ENCODE data around the gene LAYN.
A peak's percentile ranks its signal among the peaks of the same experiment; 100 is the strongest.

LAYN gene

DNA sequence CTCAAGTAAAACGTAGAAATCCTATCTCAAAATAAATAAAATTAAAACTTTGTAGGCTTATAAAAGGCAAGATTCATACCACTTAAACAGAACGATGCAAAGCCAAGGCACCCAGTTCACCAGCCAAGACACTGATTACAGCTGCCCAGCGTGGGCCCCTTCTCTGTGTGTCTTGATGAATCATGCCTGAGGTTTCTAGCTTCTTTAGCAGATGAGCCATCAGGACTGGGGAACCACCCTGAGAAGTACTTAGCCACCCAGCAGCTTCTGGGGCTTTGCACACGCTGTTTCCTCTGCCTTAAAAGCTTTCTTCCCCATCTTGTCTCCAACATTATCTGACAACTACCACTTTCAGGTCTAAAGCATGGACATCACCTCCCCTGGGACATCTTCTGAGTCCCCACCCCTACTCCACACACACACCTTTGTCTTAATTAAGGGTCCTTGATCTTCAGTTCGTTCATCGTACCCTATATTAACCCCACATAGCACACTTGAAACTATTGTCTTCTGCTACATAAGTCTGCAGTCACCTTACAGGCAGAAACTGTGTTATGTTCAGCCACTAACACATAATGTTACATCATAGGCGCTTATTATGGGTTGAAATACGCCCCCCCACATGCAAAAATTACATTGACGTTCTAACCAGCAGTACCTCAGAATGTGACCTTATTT is 8.7 kb upstream of the LAYN start:
- DNase-seq (ENCODE audit: low spot score): peak; percentile 21

DNA sequence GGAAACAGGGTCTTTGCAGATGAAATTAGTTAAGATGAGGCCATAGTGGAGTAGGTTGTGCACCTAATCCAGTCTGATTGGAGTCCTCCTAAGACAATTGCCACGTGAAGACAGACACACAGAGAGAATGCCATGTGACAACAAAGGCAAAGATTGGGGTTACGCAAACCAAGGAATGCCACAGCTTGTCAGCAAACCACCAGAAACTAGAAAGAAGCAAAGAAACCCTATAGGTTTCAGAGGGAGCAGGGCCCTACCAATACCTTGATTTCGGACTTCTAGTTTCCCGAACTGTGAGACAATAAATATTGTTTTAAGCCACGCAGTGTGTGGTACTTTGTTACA is 8.2 kb upstream of the LAYN start:
- no peak for DNase-seq (ENCODE audit: low spot score)

DNA sequence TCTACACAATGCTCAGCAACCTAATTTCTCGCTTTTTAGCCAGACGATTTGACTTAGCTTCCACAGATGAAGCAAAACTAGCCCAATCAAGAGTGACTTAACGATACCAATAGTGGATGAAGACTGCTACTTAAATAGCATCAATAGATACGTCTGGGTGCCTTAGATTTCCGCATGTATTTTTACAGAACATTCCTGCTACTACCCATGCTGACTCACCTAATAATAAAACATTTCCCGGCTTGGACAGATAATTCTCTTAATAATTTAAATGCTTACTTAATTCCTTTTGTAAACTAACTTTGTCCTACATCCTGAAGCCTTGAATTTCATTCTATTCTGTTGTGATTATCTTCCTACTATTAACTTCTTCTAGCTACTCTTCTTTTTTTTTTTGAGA is 5.2 kb upstream of the LAYN start:
- no peak for DNase-seq (ENCODE audit: low spot score)

DNA sequence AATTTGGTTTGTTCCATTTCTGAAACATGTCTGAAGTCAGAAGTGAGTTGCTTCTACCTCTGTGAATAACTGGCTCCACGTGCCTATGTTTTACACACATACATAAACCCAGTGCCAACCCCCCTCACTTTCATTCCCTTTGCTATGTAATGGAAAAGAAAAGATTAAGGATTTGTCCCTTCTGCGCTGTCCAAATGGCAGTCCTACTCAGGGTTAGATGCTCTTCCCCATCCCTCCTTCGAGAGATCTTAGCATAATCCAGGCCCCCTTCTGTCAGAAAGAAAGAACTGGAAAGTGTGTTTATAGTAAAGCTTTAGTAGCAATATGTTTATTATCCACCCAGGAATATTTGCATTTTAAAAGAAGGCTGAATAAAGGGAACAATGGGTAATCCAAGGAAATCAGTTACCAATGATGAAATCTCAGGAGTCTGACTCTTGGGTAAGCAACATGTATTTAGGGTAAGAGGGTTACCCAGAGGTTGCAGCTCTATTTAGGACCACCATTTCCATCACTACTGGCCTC is 3.1 kb upstream of the LAYN start:
- no peak for DNase-seq (ENCODE audit: low spot score)

DNA sequence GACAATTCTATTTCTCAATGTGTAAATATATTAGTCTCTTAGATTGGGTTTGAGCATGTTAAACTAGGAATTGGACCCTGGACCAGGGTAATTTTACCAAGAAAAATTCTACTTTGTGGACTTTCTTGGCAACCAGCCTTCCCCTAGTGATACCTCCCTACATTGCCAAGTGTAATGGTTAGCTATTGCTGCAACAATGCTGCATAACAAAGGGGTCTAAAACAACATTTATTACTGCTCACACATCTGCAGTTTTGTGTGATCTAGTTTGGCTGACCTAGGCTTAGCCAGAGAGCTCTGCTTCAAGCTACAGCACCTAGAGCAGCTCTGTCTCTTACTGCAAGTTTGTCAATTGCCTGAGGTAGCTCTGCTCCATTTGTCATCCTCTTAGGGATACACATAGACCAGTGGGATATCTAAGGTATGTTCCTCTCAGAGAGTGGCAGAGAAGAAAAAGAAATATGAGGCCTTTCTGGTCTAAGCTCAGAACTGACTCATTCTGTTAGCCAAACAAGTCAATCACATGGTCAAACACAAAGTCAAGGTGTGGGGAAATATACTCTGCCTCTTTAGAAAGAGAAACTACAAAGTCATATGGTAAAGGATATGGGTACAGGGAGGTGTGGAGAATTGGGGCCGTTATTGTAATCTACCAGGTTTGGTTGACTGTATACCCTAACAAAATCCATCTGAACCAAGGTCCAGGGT is 2.0 kb upstream of the LAYN start:
- no peak for DNase-seq (ENCODE audit: low spot score)

DNA sequence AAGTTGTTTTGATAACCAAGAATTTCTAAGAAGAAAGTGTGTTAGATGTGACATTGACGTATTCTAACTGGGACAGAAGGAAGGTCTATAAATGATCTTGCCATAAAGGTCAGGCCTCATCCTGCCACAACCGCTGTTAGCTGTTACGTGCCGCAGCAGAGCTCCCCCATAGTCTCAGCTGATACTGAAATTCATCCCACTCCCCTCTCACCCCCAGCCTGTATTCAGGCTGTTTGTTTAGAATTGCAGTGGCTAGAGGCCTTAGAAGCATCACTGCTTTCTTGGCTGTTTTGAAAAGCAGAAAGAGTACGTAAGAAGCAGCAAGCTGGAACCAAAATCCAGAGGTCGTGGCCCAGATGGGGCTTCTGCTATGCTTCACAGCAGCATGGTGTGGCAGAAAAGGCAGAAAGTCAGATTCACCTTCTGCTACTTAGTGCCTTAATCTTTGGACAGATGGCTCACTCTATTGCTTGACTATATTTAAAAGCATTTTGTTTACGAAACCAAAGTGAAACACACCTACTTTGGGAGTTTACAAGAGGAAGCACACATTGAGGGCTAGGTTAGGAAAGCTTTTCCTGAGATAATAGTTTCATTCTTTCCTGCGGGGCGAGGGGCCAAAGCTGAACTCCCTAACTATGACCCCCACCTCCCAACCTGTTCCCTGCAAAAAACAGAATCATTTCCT is 950 bp upstream of the LAYN start:
- DNase-seq (ENCODE audit: low spot score): no peak

DNA sequence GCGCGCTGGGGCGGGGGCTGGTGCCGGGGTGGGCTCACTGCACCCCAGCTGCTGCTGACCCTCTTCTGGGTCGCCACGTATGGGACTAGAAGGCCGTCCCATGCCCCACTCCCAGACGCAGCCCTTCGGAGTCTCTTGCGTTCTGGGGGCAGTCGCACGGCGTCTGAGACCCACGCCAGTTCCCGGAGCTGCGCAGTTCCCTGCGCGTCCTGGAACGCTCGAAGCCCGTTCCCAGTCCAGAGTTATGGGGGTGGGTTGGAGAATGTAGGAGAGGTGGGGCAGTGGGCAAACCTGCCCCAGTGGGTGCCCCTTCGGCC is 375 bp downstream of the LAYN start:
- no peak for DNase-seq (ENCODE audit: low spot score)

DNA sequence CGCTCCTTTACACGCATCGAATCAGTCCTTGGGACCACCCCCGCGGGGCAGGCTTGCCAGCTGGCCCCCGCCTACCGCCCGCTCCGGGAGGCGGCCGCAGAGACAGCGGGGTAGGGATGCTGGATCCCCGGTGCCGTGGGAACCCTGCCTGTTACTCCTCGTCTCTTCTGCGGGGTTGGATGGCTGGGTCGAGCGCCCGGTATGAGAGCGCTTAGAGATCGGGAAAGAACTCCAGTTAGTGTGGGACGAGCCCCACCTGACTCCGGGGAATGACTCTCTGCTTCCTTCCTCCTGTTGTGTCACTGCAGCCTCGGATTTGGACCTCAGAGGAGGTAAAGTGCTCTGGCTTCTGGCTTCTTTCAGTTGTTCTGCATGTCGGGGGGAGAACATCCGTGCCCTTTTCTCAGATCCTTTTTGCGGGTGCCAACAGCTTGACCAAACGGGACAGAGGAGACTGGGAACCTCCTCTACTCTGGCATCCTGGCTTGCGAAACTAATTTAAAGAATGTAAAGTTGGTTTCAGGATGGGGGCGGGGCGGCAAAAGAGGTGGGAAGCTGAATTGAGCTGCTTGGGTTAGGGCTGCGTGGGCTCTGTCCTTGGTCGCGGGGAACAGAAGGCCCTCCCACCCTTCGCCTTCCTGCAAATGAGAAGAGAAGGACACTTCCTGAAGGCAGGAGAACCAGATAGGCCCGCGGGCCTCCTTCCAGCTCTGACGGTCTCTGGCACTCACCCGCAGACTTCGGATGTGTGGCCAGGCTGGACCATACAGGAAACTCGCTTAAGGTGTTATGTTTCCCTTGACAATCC is 938 bp downstream of the LAYN start:
- DNase-seq (ENCODE audit: low spot score): no peak

DNA sequence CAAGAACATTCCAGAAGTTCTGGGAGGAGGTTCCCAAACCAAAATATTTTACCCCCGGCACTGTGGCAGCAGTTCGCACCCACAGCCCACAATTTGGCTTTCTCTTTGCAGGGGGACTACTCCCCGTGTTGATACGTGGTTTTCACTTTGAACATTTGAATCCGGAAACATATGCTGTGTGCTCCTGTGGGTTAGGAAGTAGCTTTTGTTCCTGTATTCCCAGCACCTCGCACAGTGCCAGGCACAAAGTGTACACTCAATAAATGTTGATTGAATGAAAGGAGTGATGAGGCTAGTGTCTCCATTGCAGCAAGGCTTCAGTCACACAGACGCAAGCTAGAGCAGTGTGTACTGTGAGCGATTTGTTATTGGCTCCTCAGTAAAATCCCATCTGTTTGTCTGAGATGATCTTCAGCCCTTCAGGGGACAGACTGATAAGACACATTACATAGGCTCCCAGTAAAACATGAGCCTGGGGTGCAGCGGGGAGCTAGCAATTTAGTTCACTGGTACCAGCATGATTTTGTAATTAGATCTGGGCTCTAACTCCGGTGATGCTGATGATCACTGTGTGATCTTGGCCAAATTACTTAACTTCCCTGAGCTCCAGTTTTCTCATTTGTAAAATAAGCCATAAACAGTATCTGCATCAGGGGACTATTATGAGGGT is 2.2 kb downstream of the LAYN start:
- no peak for DNase-seq (ENCODE audit: low spot score)

DNA sequence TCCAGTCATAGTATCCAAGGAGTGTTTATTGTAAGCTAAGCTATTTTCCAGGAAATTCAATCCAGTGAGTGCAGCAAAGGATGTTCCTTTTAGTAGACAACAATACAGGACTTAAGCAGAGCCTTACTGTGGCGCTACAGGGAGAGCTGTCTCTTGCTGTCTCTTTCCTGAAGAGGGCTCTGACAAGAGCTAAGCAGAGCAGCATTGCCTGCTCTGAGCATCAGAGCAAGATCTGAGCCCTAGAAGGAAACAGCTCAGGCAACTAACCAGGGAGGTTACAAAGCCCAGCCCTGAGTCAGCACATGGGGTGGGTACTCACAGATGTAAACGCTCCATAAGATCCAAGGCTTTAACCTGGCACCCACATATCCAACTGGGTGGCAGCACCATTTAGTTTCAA is 8.0 kb downstream of the LAYN start:
- DNase-seq (ENCODE audit: low spot score): no peak

DNA sequence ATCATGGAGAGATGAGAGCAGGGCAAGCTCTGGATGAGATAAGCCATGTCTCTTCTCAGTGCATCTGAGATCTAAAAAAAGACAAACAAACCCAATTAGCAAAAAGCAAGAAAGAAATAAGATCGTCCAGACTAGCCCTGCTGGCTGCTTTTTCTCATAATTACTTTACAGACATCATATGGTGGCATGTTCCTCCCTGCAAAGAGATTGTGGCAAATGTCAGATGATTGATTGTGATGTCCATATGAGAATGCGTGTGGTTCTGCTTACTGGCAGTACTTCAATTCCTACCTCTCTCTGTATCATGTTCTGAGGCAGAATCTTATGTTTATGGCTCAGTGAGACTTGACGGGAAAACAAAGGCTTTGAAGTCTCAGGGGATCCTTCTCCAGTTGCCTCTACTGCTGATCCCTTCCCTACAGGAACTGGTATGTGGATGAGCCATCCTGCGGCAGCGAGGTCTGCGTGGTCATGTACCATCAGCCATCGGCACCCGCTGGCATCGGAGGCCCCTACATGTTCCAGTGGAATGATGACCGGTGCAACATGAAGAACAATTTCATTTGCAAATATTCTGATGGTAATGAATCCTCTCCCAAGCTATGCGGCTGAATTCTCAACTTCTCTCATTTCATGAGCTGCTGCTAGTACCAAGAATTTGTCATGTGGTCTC is 8.8 kb downstream of the LAYN start:
- no peak for DNase-seq (ENCODE audit: low spot score)

DNA sequence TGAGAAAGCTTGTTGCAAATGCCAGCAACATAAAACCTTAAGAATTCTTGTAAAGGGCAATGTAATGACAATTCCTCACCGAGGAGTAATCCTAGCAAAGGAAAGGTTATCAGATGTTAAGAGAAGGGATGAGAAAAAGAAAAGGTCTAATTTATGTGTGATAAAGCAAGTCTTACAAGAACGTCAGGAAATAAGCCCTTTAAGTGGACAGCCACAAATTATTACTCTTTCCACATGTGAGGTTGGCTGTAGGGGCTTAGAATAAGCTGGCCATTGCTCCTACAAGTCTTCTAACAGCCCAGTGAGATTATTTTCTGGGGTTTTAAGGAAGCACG is 9.3 kb downstream of the LAYN start:
- no peak for DNase-seq (ENCODE audit: low spot score)

DNA sequence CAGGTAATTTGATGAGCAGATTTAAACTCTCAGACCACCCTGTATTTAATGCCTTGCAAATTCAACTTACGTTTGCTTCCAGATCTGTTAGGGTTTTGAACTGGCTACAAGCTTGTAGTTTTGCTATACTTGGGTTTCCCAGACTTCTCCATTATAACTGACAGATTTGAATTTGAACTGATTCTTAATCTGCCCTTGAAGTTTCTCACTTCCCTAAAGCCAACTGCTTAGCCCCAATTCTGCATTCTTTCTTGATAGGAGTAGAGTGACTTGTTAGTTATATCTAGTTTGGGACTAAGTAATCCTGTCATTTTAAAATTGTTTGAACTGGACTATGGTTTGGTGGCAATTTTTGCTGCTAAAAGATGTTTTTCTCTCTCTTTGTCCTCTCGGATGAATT is 9.7 kb downstream of the LAYN start:
- no peak for DNase-seq (ENCODE audit: low spot score)

DNA sequence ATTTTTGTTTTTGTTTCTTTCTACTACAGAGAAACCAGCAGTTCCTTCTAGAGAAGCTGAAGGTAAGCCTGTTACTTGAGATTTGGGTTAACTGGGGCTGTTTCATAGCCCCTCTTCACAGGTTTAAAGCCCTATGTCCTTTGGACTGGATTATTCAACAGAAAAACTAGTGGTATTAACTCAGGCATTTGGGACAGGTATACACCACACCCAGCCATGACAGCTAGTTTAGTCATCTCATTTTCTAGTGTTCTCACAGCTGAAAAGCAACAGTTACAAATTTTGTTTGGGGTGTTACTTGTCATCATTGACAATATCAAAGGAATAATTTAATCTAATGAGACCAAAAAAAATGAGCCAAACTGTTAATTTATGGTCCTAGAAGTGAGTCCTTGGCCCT is 14.0 kb downstream of the LAYN start:
- DNase-seq (ENCODE audit: low spot score): peak; percentile 23

DNA sequence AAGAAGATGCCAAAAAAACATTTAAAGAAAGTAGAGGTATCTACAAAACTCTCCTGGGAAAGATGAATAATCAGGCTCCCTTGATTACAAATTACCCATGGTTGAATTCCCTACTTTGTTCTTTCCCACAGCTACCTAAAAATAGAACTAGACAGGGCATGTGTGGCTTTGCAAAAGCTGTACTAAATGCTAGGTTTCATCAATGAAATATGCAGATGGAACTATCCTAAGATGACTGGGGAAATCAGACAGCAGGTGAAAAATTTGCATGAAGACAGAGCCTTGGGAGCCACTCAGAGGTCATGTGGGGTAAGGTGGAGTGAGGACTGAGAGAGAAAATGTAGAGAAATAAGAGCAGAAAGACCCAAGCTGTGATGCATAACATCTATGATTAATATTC is 14.7 kb downstream of the LAYN start:
- peak; percentile 22 for DNase-seq (ENCODE audit: low spot score)

DNA sequence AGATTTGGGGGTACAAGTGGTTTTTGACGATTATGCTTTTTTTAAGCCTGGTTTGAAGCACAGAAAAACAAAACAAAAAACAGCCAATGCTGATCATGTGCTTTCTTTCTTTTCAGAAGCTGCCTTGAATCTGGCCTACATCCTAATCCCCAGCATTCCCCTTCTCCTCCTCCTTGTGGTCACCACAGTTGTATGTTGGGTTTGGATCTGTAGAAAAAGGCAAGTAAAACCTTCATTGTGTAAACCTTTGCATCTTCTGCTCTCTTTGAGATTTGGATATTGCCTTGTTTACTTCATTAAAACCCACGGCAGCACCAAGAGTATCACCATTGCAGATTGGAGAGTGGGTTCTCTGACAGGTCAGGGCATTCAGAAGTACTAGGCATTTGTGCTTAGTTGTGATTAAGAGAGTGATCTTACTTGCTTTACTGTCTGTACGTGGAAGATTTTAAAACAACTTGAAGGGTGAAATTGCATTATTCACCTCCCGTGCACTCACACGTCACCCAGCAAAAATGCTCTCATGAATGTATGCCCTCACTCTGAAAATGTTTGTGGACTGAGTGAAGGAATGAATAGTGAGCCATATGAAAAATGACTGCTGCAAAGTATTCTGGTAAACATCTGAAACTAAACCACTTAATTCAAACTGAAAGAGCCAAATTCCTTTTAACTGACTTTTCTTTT is 17.0 kb downstream of the LAYN start:
- DNase-seq (ENCODE audit: low spot score): no peak

DNA sequence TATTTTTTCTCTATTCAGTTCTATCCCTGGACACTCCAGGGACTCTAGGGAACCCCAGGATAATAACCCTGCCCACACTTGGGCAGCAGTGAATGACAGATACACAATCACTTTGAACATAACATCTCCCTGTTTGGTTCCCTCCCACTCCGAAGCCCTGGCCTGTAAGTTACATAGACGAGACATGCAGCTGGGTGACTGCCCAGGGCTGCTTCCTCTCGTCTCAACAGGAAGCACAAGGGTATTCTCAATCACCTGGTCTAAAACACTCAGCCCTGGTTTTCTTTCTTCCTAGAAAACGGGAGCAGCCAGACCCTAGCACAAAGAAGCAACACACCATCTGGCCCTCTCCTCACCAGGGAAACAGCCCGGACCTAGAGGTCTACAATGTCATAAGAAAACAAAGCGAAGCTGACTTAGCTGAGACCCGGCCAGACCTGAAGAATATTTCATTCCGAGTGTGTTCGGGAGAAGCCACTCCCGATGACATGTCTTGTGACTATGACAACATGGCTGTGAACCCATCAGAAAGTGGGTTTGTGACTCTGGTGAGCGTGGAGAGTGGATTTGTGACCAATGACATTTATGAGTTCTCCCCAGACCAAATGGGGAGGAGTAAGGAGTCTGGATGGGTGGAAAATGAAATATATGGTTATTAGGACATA is 19.4 kb downstream of the LAYN start:
- no peak for DNase-seq (ENCODE audit: low spot score)

DNA sequence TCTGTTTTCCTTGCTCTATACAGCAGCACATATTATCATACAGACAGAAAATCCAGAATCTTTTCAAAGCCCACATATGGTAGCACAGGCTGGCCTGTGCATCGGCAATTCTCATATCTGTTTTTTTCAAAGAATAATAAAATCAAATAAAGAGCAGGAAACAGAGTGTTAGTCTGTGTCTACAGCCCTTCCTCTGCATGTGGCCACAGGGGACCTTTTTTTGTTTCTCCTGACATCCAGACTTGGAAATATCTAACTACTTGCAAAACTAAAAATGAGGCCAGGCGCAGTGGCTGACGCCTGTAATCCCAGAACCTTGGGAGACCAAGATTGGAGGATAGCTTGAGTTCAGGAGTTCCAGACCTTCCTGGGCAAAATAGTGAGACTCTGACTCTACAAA is 20.3 kb downstream of the LAYN start:
- DNase-seq (ENCODE audit: low spot score): no peak

DNA sequence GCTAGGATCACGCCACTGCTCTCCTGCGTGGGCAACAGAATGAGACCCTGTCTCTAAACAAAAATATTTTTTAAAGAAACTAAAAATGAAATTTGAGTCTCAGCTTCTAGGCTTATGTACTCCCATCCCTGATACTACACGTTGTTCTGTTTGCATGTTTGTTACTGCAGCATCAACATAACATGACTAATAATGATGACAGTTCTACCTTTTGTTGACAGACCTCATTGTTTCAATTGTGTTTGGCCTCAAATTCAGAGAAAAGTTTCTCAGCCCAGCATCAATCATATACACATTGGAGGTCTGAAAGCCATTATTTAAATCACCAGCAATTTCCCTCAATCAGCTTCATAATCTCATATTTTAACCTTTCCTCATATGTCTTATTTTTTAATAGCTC is 20.8 kb downstream of the LAYN start:
- DNase-seq (ENCODE audit: low spot score): no peak

DNA sequence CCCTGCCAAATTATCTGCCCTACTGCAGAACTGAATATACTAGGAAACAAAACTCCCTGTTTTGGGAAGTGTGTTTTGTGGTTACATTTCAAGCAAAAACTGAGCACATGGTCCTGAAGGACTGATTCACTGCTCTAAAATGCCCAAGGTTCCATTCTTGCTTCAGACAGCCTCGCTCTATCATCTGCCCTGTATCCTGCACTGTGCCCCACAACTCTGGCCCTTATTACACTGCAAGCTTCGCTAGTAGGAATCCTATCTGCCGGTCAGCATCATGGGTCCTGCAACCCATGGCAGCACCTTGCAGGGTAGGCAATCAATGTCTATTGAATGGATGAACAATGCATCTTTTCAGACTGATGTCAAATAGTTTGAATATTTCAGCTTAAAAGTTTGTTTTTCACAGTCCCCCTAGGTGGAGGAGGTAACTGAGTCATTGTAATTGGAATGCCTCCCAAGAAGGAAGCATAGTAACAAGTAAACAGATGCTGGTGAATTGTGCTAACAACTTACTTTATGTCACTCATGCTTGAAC is 21.3 kb downstream of the LAYN start:
- peak; percentile 13 for DNase-seq (ENCODE audit: low spot score)
